HUES48 (cell line): Measurements from ENCODE around the gene JAKMIP1.

ENCODE experiments used
- H3K27ac ChIP-seq: one replicate; pipeline ENCODE4 v1.7.0; 2013; ENCODE audit warnings: low read depth, low read length, inconsistent platforms
- H3K27me3 ChIP-seq: 2 replicates; pipeline ENCODE4 v1.6.1; 2013; ENCODE audit warnings: mild to moderate bottlenecking, low read length; ENCODE audit not compliant: control insufficient read depth, insufficient read depth
- H3K36me3 ChIP-seq: 2 replicates; pipeline ENCODE4 v1.6.1; 2013; ENCODE audit warnings: low read length; ENCODE audit not compliant: control insufficient read depth, insufficient read depth
- H3K4me1 ChIP-seq: 2 replicates; pipeline ENCODE4 v1.6.1; 2013; ENCODE audit warnings: mild to moderate bottlenecking, low read length; ENCODE audit not compliant: control insufficient read depth, insufficient read depth
- H3K4me3 ChIP-seq: 2 replicates; pipeline ENCODE4 v1.5.1; 2013; ENCODE audit warnings: mild to moderate bottlenecking, low read depth, low read length
- H3K9ac ChIP-seq: 2 replicates; pipeline ENCODE4 v1.6.1; 2013; ENCODE audit warnings: mild to moderate bottlenecking, low read depth, low read length, moderate library complexity
- H3K9me3 ChIP-seq: 2 replicates; pipeline ENCODE4 v1.6.1; 2013; ENCODE audit warnings: low read length; ENCODE audit not compliant: control insufficient read depth, insufficient read depth

The JAKMIP1 gene

DNA sequence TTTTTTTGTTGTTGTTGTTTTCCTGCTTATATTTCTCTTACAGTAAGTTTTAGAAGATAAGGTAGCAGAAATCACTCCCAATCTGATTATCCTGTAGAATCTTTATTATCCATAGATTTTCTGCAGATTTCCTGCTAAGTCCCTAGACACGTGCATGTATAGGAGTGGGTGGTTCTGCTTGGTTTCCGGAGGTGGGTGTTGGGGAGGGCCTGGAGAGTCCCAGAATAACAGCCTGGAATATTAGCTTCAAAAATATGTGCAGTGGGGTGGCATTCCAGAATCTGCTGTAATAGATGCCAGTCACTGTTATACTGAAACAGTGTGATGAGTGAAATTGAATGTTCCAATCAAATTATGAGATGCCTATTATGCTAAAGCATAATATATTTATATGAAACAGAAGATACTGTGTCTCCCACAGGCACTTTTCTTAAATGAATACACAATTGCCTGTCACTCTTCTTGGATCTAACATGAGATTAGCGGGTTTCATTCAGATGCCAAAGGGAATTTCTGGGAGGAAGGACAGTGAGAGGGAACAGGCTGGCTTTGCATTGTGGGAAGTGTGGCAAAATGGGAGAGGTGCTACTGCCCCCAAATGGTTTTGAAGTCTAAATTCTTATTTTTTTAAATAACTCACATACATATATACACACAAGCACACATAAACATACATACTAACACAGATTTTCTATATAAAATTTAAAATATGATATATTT lies 219.8 kb downstream of the JAKMIP1 start:
- no peaks in the 10 kb centered on the region for H3K4me1 ChIP-seq
- H3K9me3 ChIP-seq, result peaks cover 8% of the 10 kb centered on the region
- H3K4me3 ChIP-seq, result no peak overlapping the region
- H3K9ac ChIP-seq, result no peak overlapping the region
- no peaks in the 10 kb centered on the region for H3K36me3 ChIP-seq
- no peaks in the 10 kb centered on the region for H3K27me3 ChIP-seq
- no peak overlapping the region for H3K27ac ChIP-seq

DNA sequence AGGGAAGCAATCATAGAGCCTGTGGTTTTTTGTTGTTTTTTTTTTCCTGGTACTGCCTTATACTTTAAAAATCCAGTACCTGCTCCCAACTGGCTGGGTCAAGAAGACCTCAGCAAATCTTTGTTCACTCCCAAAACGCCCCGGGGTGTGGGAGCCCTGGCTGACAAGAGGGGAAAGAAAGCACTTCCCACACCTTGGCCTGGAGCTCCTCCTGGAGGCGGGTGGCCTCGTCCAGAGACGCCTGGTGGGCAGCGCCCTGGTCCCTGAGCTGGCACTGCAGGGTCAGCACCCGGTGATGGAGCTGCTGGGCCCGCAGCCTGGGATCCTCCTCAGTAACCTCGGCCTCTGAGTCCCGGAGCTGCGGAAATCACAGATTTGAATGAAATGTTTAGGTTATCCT lies 220.4 kb downstream of the JAKMIP1 start:
- Histone ChIP-seq H3K27me3 (no peaks in the 10 kb centered on the region), H3K4me1 (no peaks in the 10 kb centered on the region), H3K9me3 (peaks cover 8% of the 10 kb centered on the region), H3K27ac (no peak overlapping the region), H3K36me3 (no peaks in the 10 kb centered on the region), H3K4me3 (no peak overlapping the region), H3K9ac (no peak overlapping the region)

DNA sequence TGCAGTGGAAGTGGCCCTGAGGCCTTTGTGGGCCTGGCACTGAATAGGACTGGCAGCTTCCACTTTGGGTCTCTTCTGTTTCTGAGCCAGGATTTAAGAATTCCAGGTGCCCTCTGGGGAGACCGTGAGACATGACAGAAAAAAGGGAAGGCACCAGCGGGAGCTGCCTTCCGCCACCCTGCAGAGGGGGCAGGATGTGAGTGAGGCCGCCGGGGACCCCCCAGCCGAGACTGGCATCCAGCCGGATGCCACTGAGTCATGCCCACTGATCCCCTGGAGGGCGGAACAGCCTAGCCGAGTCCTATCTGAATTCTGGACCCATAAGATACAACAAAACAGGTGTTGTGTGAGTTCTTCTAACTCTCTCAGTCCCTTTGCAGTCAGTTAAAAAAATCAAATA lies 223.4 kb downstream of the JAKMIP1 start:
- no peaks in the 10 kb centered on the region for H3K4me1 ChIP-seq
- H3K9me3 ChIP-seq, result no peaks in the 10 kb centered on the region
- no peaks in the 10 kb centered on the region for H3K27me3 ChIP-seq
- no peaks in the 10 kb centered on the region for H3K36me3 ChIP-seq
- no peak overlapping the region for H3K27ac ChIP-seq
- no peak overlapping the region for H3K4me3 ChIP-seq
- H3K9ac ChIP-seq, result no peak overlapping the region

DNA sequence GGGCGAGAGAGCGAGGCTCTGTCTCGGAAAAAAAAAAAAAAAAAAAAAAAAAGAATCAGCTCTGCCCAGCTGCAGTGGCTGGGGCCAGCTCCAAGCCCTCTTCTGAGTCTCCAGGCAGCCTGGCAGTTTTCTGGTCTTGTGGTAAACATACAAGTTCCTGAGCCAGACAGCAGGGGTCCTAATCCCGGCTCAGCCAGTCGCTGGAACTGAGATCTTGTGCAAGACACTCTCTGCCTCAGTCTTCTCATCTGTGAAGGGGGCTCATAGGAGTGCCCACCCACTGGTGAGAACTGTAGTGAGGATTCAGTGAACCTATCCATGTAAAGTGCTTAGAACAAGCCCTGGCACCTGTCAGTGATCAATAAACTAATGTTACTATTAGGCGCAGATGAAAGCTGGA lies 223.9 kb downstream of the JAKMIP1 start:
- no peaks in the 10 kb centered on the region for H3K36me3 ChIP-seq
- no peaks in the 10 kb centered on the region for H3K9me3 ChIP-seq
- no peak overlapping the region for H3K4me3 ChIP-seq
- no peaks in the 10 kb centered on the region for H3K4me1 ChIP-seq
- H3K9ac ChIP-seq, result no peak overlapping the region
- no peak overlapping the region for H3K27ac ChIP-seq
- H3K27me3 ChIP-seq, result no peaks in the 10 kb centered on the region
